Endodermal cell (in vitro differentiated cells): ENCODE data around the gene MRPL20. TPM values are rescaled to one million over a fixed set of nuclear protein-coding genes. Genes with fewer than 3 reads are reported as not detected.

ENCODE experiments used
- DNase-seq: peaks from one replicate; pipeline ENCODE4 v3.0.0-alpha.2; 2017
- H3K27ac ChIP-seq: 2 replicates; pipeline ENCODE4 v1.5.1; 2013; ENCODE audit warnings: mild to moderate bottlenecking, low read depth, low read length, moderate library complexity
- H3K27me3 ChIP-seq: 2 replicates; pipeline ENCODE4 v1.6.1; 2013; ENCODE audit warnings: mild to moderate bottlenecking, low read length, moderate library complexity; ENCODE audit not compliant: insufficient read depth, control insufficient read depth, poor library complexity, severe bottlenecking
- H3K36me3 ChIP-seq: 2 replicates; pipeline ENCODE4 v1.7.0; 2013; ENCODE audit warnings: mild to moderate bottlenecking, low read length, moderate library complexity; ENCODE audit not compliant: control insufficient read depth, insufficient read depth
- H3K4me1 ChIP-seq: one replicate; pipeline ENCODE4 v1.7.0; 2013; ENCODE audit warnings: low read length; ENCODE audit not compliant: control insufficient read depth, insufficient read depth
- H3K4me3 ChIP-seq: 2 replicates; pipeline ENCODE4 v1.5.1; 2013; ENCODE audit warnings: mild to moderate bottlenecking, low read length, moderate library complexity
- H3K9ac ChIP-seq: 2 replicates; pipeline ENCODE4 v1.6.1; 2013; ENCODE audit warnings: mild to moderate bottlenecking, low read length, moderate library complexity; ENCODE audit not compliant: poor library complexity, severe bottlenecking; ENCODE audit errors: extremely low read depth
- H3K9me3 ChIP-seq: 2 replicates; pipeline ENCODE4 v1.6.1; 2013; ENCODE audit warnings: mild to moderate bottlenecking, low read length, moderate library complexity; ENCODE audit not compliant: control insufficient read depth
- H3K27ac Mint-ChIP-seq: 2 replicates; pipeline ENCODE4 v1.8.0; 2020; ENCODE audit warnings: mixed read lengths
- H3K27me3 Mint-ChIP-seq: 2 replicates; pipeline ENCODE4 v1.8.0; 2021; ENCODE audit warnings: mild to moderate bottlenecking, mixed read lengths; ENCODE audit not compliant: insufficient read depth
- H3K36me3 Mint-ChIP-seq: 2 replicates; pipeline ENCODE4 v1.8.0; 2020; ENCODE audit warnings: low read depth, mixed read lengths
- H3K4me1 Mint-ChIP-seq: 2 replicates; pipeline ENCODE4 v1.8.0; 2020; ENCODE audit warnings: mixed read lengths
- H3K4me3 Mint-ChIP-seq: 2 replicates; pipeline ENCODE4 v1.8.0; 2020; ENCODE audit warnings: mild to moderate bottlenecking, moderate library complexity, mixed read lengths
- H3K9me3 Mint-ChIP-seq: 2 replicates; pipeline ENCODE4 v1.8.0; 2020; ENCODE audit warnings: mild to moderate bottlenecking, mixed read lengths
- CTCF ChIP-seq: fragments of 200-600 bp; sonication (generic); conservative IDR thresholded peaks from 2 replicates; pipeline ENCODE4 v1.5.0; 2021; ENCODE audit warnings: antibody characterized with exemption, mild to moderate bottlenecking
- WGBS, 2 experiments: methylation state at CpG; one replicate each; pipeline versions ENCODE4 v1.1.5 to v1.1.7; 2013; ENCODE audit warnings: missing lambda C conversion rate in 2 of 2, mixed read lengths in 1 of 2; ENCODE audit not compliant: insufficient coverage in 1 of 2, insufficient read length in 1 of 2; 5-methylcytosine and 5-hydroxymethylcytosine counted together
- total RNA-seq, 2 donors: library from RNA; stranded (reverse); fragmentation: NEBNext Ultra II Directional in 1 of 2; extraction: Animal tissue kit (Norgen Biotek cat#: 25700) in 1 of 2; gene quantifications; 2 replicates in 1 of 2; 3 replicates in 1 of 2; pipeline ENCODE4 v1.2.1, GENCODE V29; 2021

Gene MRPL20
- total RNA-seq, 2 donors from 2014 or later, result 109 to 129 TPM

GRCh38 chr1:1357871-1358432 is 49.1 kb downstream of the MRPL20 start:
- Mint-ChIP-seq H3K9me3 (no peaks in the 10 kb centered on the region), H3K27me3 (peaks cover 14% of the 10 kb centered on the region), H3K4me3 (peak overlapping the region; percentile 54), H3K36me3 (no peaks in the 10 kb centered on the region), H3K4me1 (peaks cover 20% of the 10 kb centered on the region), H3K27ac (peak overlapping the region; percentile 88)
- Histone ChIP-seq H3K27me3 (no peaks in the 10 kb centered on the region), H3K4me1 (peaks cover 6% of the 10 kb centered on the region), H3K4me3 (peak overlapping the region; percentile 81), H3K27ac (peak overlapping the region; percentile 94), H3K9me3 (no peaks in the 10 kb centered on the region), H3K9ac (peak overlapping the region; percentile 91), H3K36me3 (peaks cover 1% of the 10 kb centered on the region)
- TF ChIP-seq CTCF, result no peak
- 12 to 35% methylated on average over 4 to 17 of the region's 18 CpGs for WGBS, 2 experiments
- peak; percentile 69 for DNase-seq

GRCh38 chr1:1356796-1357401 is 50.2 kb downstream of the MRPL20 start:
- peaks cover 7% of the 10 kb centered on the region for H3K36me3 ChIP-seq
- no peak for TF ChIP-seq CTCF
- H3K27me3 Mint-ChIP-seq, result peaks cover 10% of the 10 kb centered on the region
- no peaks in the 10 kb centered on the region for H3K9me3 Mint-ChIP-seq
- H3K9ac ChIP-seq, result no peak overlapping the region
- H3K36me3 Mint-ChIP-seq, result no peaks in the 10 kb centered on the region
- H3K27me3 ChIP-seq, result no peaks in the 10 kb centered on the region
- H3K9me3 ChIP-seq, result no peaks in the 10 kb centered on the region
- H3K27ac Mint-ChIP-seq, result no peak overlapping the region
- peak overlapping the region; percentile 94 for H3K27ac ChIP-seq
- 75 to 89% methylated on average over 13 to 26 of the region's 26 CpGs for WGBS, 2 experiments
- DNase-seq, result peak; percentile 55
- H3K4me1 ChIP-seq, result peaks cover 6% of the 10 kb centered on the region
- H3K4me3 Mint-ChIP-seq, result peak overlapping the region; percentile 54
- peak overlapping the region; percentile 81 for H3K4me3 ChIP-seq
- H3K4me1 Mint-ChIP-seq, result peaks cover 24% of the 10 kb centered on the region

GRCh38 chr1:1356166-1356795 is 50.8 kb downstream of the MRPL20 start:
- Mint-ChIP-seq H3K36me3 (no peaks in the 10 kb centered on the region), H3K27me3 (peaks cover 10% of the 10 kb centered on the region), H3K9me3 (no peaks in the 10 kb centered on the region), H3K4me3 (no peak overlapping the region), H3K27ac (no peak overlapping the region), H3K4me1 (peaks cover 21% of the 10 kb centered on the region)
- 94 to 100% methylated on average over 1 to 8 of the region's 8 CpGs for WGBS, 2 experiments
- peaks cover 6% of the 10 kb centered on the region for H3K4me1 ChIP-seq
- peak overlapping the region; percentile 81 for H3K4me3 ChIP-seq
- no peak for DNase-seq
- TF ChIP-seq CTCF, result no peak
- H3K27me3 ChIP-seq, result no peaks in the 10 kb centered on the region
- peaks cover 7% of the 10 kb centered on the region for H3K36me3 ChIP-seq
- no peak overlapping the region for H3K27ac ChIP-seq
- no peaks in the 10 kb centered on the region for H3K9me3 ChIP-seq
- H3K9ac ChIP-seq, result no peak overlapping the region
